Upper lobe of left lung (tissue), 4 donors: ENCODE data around the gene OR51B5.

Experiments used
- CTCF ChIP-seq, 6 experiments: fragments of 450-650 bp in 4 of 6; fragments of 200-600 bp in 2 of 6; sonication (generic) in 2 of 6; IDR thresholded peaks; one replicate each; pipeline ENCODE4 v1.5.1; 2016 to 2019; ENCODE audit warnings: antibody characterized with exemption in 6 of 6
- POLR2A ChIP-seq, 4 donors: fragments of 450-650 bp; IDR thresholded peaks; one replicate each; pipeline ENCODE4 v1.5.1; 2016 to 2017; ENCODE audit warnings: antibody characterized with exemption in 4 of 4, mild to moderate bottlenecking in 2 of 4

GRCh38 chr11:5367448-5368074 is 24.2 kb upstream of the OR51B5 start:
- no peak for TF ChIP-seq POLR2A (IDR thresholded peaks at IDR 0.05)
- TF ChIP-seq CTCF (IDR thresholded peaks at IDR 0.05) = no peak
